ENCODE results near the gene MAP1S. TPM values are rescaled to one million over a fixed set of nuclear protein-coding genes. Genes with fewer than 3 reads are reported as not detected.

MAP1S gene
- total and polyA plus RNA-seq, 2 of the 8 experiments (the other 6 are each of a cell fraction or from before 2014, with no cell fraction given) = 66.7 to 115 TPM

DNA sequence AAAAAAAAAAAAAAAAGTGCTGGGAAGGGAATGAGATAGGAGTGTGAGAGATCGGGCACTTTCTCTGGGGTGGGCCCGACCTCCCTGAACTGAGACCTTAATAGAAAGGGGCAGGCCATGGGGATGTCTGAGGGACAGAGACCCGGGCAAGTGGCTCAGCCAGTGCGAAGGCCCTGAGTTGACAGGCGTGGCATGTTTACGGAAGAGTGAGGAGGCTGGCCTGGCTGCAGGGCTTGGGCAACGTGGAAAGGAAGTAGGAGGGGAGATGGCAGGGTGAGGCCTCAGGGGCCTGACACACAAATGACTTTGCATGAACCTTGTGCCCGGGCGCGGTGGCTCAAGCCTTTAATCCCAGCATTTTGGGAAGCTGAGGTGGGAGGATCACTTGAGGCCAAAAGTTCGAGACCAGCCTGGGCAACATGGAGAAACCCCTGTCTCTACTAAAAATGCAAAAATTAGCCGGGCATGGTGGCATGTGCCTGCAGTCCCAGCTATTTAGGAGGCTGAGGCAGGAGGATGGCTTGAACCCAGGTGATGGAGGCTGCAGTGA is 45.9 kb downstream of the MAP1S start (continued):
- TF ChIP-seq, protein P1, sequence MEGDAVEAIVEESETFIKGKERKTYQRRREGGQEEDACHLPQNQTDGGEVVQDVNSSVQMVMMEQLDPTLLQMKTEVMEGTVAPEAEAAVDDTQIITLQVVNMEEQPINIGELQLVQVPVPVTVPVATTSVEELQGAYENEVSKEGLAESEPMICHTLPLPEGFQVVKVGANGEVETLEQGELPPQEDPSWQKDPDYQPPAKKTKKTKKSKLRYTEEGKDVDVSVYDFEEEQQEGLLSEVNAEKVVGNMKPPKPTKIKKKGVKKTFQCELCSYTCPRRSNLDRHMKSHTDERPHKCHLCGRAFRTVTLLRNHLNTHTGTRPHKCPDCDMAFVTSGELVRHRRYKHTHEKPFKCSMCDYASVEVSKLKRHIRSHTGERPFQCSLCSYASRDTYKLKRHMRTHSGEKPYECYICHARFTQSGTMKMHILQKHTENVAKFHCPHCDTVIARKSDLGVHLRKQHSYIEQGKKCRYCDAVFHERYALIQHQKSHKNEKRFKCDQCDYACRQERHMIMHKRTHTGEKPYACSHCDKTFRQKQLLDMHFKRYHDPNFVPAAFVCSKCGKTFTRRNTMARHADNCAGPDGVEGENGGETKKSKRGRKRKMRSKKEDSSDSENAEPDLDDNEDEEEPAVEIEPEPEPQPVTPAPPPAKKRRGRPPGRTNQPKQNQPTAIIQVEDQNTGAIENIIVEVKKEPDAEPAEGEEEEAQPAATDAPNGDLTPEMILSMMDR (IDR thresholded peaks at IDR 0.05; ENCODE audit: control extremely low read depth in 1 of 3, insufficient read depth in 1 of 3, low read depth in 1 of 3, low read length in 3 of 3) = no peak
- no peak for TF ChIP-seq SP4 (IDR thresholded peaks at IDR 0.05; ENCODE audit: low read length)
- TF ChIP-seq ZNF274 (IDR thresholded peaks at IDR 0.05; ENCODE audit: borderline replicate concordance, extremely low read depth, low read length) = no peak
- no peak for TF ChIP-seq POLR2A (IDR thresholded peaks at IDR 0.05; ENCODE audit: control extremely low read depth in 1 of 2, low read depth in 2 of 2, low read length in 2 of 2)
